HG03280 (cell line): Measurements from ENCODE around the gene EHMT1.

Experiments used
- ATAC-seq: cut with Tn5 transposase; IDR thresholded peaks from one replicate; pipeline ENCODE4 v1.9.1; 2021; ENCODE audit warnings: mild to moderate bottlenecking, moderate library complexity; ENCODE audit not compliant: unreplicated experiment

The EHMT1 gene

GRCh38 chr9:137781906-137782585, 163.2 kb downstream of the EHMT1 start:
- ATAC-seq, result no peak

- no peak for ATAC-seq
Measured at GRCh38 chr9:137783521-137783920, 164.7 kb downstream of the EHMT1 start.

- no peak for ATAC-seq
Measured at GRCh38 chr9:137784046-137784445, 165.2 kb downstream of the EHMT1 start.

- no peak for ATAC-seq
Measured at GRCh38 chr9:137784641-137785513, 166.1 kb downstream of the EHMT1 start.

- ATAC-seq, result no peak
Measured at GRCh38 chr9:137785704-137786161, 166.9 kb downstream of the EHMT1 start.

- no peak for ATAC-seq
Measured at GRCh38 chr9:137786511-137786920, 167.7 kb downstream of the EHMT1 start.

GRCh38 chr9:137787381-137787780, 168.6 kb downstream of the EHMT1 start:
- ATAC-seq, result no peak

GRCh38 chr9:137787786-137788505, 169.1 kb downstream of the EHMT1 start:
- ATAC-seq, result no peak

GRCh38 chr9:137788561-137789294, 169.9 kb downstream of the EHMT1 start:
- no peak for ATAC-seq

GRCh38 chr9:137789295-137789895, 170.6 kb downstream of the EHMT1 start:
- ATAC-seq, result no peak

- no peak for ATAC-seq
Measured at GRCh38 chr9:137791947-137792346, 173.1 kb downstream of the EHMT1 start.

GRCh38 chr9:137793196-137793841, 174.5 kb downstream of the EHMT1 start:
- no peak for ATAC-seq

- no peak for ATAC-seq
Measured at GRCh38 chr9:137795156-137795666, 176.4 kb downstream of the EHMT1 start.

GRCh38 chr9:137797206-137798120, 178.7 kb downstream of the EHMT1 start:
- no peak for ATAC-seq

GRCh38 chr9:137798142-137798541, 179.3 kb downstream of the EHMT1 start:
- no peak for ATAC-seq

GRCh38 chr9:137798901-137799629, 180.3 kb downstream of the EHMT1 start:
- no peak for ATAC-seq

GRCh38 chr9:137799630-137799983, 180.8 kb downstream of the EHMT1 start:
- ATAC-seq, result no peak
